Activated B cell treated with CpG ODN at 0.5 μM for 24 hours (primary cell): ENCODE measurements around the gene FOXP1. TPM values are rescaled to one million over a fixed set of nuclear protein-coding genes. Genes with fewer than 3 reads are reported as not detected.

Experiments
- ATAC-seq: fragments of 200-7000 bp; cut with Tn5 transposase; one replicate; pipeline ENCODE4 v1.10.0; 2021; ENCODE audit warnings: low read depth, mild to moderate bottlenecking, moderate library complexity
- CTCF ChIA-PET: fragments of 350-600 bp; sonication (Branson Sonifier 250); formaldehyde crosslinking; loops from one replicate; lab custom pipeline; 2021; ENCODE audit warnings: antibody characterized with exemption; lab: Charles Lee
- POLR2A ChIA-PET: fragments of 350-600 bp; sonication (Branson Sonifier 250); formaldehyde crosslinking; loops from one replicate; lab custom pipeline; 2021; ENCODE audit warnings: antibody characterized with exemption; lab: Charles Lee
- DNase-seq: peaks from one replicate; pipeline ENCODE4 v3.0.0; 2022
- H3K27ac Mint-ChIP-seq: one replicate; pipeline ENCODE4 v1.8.0; 2020; ENCODE audit warnings: mixed read lengths
- H3K27me3 Mint-ChIP-seq: one replicate; pipeline ENCODE4 v1.8.0; 2021; ENCODE audit warnings: mixed read lengths
- H3K36me3 Mint-ChIP-seq: one replicate; pipeline ENCODE4 v1.8.0; 2021; ENCODE audit warnings: low read depth, mixed read lengths
- H3K4me1 Mint-ChIP-seq: one replicate; pipeline ENCODE4 v1.8.0; 2021; ENCODE audit warnings: mixed read lengths
- H3K4me3 Mint-ChIP-seq: one replicate; pipeline ENCODE4 v1.8.0; 2020; ENCODE audit warnings: mild to moderate bottlenecking, mixed read lengths
- H3K9me3 Mint-ChIP-seq: one replicate; pipeline ENCODE4 v1.8.0; 2020; ENCODE audit warnings: mixed read lengths
- CTCF ChIP-seq: fragments of 200-600 bp; IDR thresholded peaks from one replicate; pipeline ENCODE4 v1.8.0; 2022; ENCODE audit warnings: antibody characterized with exemption, mild to moderate bottlenecking
- intact Hi-C: fragments of 100-400 bp; cut with micrococcal nuclease; formaldehyde crosslinking; loops from one replicate; pipeline ENCODE4 v1.15.1; 2024
- total RNA-seq: library from RNA; stranded (reverse); gene quantifications from 2 replicates; pipeline ENCODE4 v1.2.3, GENCODE V29; 2022

The FOXP1 gene
- total RNA-seq, 1 donor from 2014 or later, result 563 TPM

- Mint-ChIP-seq H3K27ac (no peak overlapping the region), H3K4me3 (no peak overlapping the region), H3K9me3 (no peaks in the 10 kb centered on the region), H3K4me1 (peaks cover 68% of the 10 kb centered on the region), H3K27me3 (no peaks in the 10 kb centered on the region), H3K36me3 (peaks cover 36% of the 10 kb centered on the region)
- no peak for DNase-seq
- intact Hi-C loops, result no loop called here
- POLR2A ChIA-PET, result no interaction called here
- no peak for ATAC-seq
- TF ChIP-seq CTCF, result no peak
- CTCF ChIA-PET, result no interaction called here
Observed at GRCh38 chr3:71273453-71273852, 310.1 kb downstream of the FOXP1 start.

DNA sequence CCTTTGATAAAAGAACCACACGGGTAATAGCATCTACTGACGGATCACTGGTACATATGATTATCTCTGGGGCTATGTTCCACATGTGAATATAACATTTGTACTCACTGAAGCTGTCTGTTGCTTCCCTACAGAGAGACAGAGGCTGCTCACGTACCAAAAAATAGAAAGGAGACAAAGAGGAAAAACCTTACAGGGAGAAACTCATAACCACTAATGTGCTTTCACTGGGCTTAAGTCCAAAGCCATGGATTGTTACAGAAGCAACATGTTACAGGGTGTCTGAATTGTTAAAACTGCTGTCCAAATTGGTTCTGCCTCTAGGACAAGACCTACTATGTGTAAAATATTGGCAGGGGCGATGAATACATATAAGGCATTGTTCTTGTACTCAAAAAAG is 311.9 kb downstream of the FOXP1 start:
- intact Hi-C loops, result no loop called here
- peaks cover 71% of the 10 kb centered on the region for H3K4me1 Mint-ChIP-seq

GRCh38 chr3:71269906-71270305 is 313.6 kb downstream of the FOXP1 start:
- no peaks in the 10 kb centered on the region for H3K9me3 Mint-ChIP-seq
- DNase-seq (no peak), ATAC-seq (no peak)
- peak overlapping the region; percentile 6 for H3K4me3 Mint-ChIP-seq
- no peak for TF ChIP-seq CTCF
- intact Hi-C loops, result no loop called here
- peaks cover 70% of the 10 kb centered on the region for H3K4me1 Mint-ChIP-seq
- H3K27me3 Mint-ChIP-seq, result no peaks in the 10 kb centered on the region
- H3K27ac Mint-ChIP-seq, result peak overlapping the region; percentile 76
- POLR2A ChIA-PET, result interaction anchor here (0.6 kb wide), 1 partner anchor 96 kb away, joined by 3 read pairs; no protein-coding TSS in a partner anchor
- peaks cover 45% of the 10 kb centered on the region for H3K36me3 Mint-ChIP-seq
- CTCF ChIA-PET, result no interaction called here

More for the DNA sequence above, 311.9 kb downstream of the FOXP1 start:
- ChIA-PET POLR2A (interaction anchor here (0.5 to 1.0 kb wide), 2 partner anchors 11 to 12 kb away, joined by 3 to 5 read pairs; no protein-coding TSS in a partner anchor), CTCF (no interaction called here)
- Mint-ChIP-seq H3K9me3 (no peaks in the 10 kb centered on the region), H3K27me3 (no peaks in the 10 kb centered on the region), H3K36me3 (peaks cover 38% of the 10 kb centered on the region), H3K27ac (peak overlapping the region; percentile 25), H3K4me3 (no peak overlapping the region)
- ATAC-seq (no peak), DNase-seq (no peak)
- TF ChIP-seq CTCF, result no peak

DNA sequence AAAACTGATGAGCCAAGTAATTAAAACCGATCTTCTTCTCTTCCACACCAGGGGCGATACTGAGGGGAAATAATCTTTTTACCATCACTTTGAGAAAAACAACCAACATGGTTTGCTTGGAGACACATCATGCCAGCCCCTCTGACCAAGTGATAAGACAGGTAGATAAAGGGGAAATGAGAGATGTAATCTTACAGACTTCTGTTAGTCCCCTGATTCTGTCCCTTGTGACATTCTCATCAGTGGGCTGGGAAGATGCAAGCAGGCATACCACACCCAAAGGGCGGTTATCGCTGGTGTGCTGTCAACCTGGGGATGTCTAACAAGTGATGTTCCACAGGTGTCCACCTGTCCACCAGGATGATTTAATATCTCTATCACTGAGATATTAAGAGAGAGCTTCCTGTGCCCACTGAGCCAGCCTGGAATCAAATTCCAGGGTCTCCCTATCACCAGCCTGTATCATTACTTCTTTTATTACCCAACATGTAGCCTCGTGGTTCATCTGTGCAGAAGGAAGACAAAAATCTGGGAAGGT is 315.0 kb downstream of the FOXP1 start:
- ATAC-seq (peak; percentile 54), DNase-seq (no peak)
- H3K4me3 Mint-ChIP-seq, result no peak overlapping the region
- H3K9me3 Mint-ChIP-seq, result no peaks in the 10 kb centered on the region
- peaks cover 43% of the 10 kb centered on the region for H3K36me3 Mint-ChIP-seq
- intact Hi-C loops, result no loop called here
- no peaks in the 10 kb centered on the region for H3K27me3 Mint-ChIP-seq
- POLR2A ChIA-PET, result interaction anchor here (0.7 kb wide), 1 partner anchor 167 kb away, joined by 3 read pairs; no protein-coding TSS in a partner anchor
- TF ChIP-seq CTCF, result no peak
- peaks cover 75% of the 10 kb centered on the region for H3K4me1 Mint-ChIP-seq
- peak overlapping the region; percentile 75 for H3K27ac Mint-ChIP-seq
- CTCF ChIA-PET, result no interaction called here

GRCh38 chr3:71266875-71267274 is 316.7 kb downstream of the FOXP1 start:
- ATAC-seq (no peak), DNase-seq (no peak)
- no peak overlapping the region for H3K4me3 Mint-ChIP-seq
- peaks cover 43% of the 10 kb centered on the region for H3K36me3 Mint-ChIP-seq
- ChIA-PET CTCF (interaction anchor here (0.8 kb wide), 1 partner anchor 245 kb away, joined by 3 read pairs; no protein-coding TSS in a partner anchor), POLR2A (interaction anchor here (0.6 kb wide), 1 partner anchor 227 kb away, joined by 4 read pairs; no protein-coding TSS in a partner anchor)
- intact Hi-C loops, result no loop called here
- H3K4me1 Mint-ChIP-seq, result peaks cover 75% of the 10 kb centered on the region
- peak overlapping the region; percentile 3 for H3K27ac Mint-ChIP-seq
- no peaks in the 10 kb centered on the region for H3K9me3 Mint-ChIP-seq
- H3K27me3 Mint-ChIP-seq, result no peaks in the 10 kb centered on the region
- TF ChIP-seq CTCF, result no peak
